Measurements from ENCODE around the gene NAB2.

GRCh38 chr12:57099766-57100165, 10.9 kb downstream of the NAB2 start:
- no peak for TF ChIP-seq ZFP3 (CRISPR knock-in tag; IDR thresholded peaks at IDR 0.05)
- TF ChIP-seq RARB (CRISPR knock-in tag; IDR thresholded peaks at IDR 0.05), result no peak
- no peak for TF ChIP-seq ISL1 (CRISPR knock-in tag; IDR thresholded peaks at IDR 0.05)

Measured in SK-N-SH treated with all-trans-retinoic acid at 6 μM for 48 hours (cell line).